Stimulated activated CD4-positive, alpha-beta T cell treated with anti-CD3 and anti-CD28 coated beads, Interleukin-4, amount 100 ng/mL, for 4 hours (primary cell): ENCODE data around the gene LIN28A.
A peak's percentile ranks its signal among the peaks of the same experiment; 100 is the strongest.
"Not testable (repeated sequence)": the region's sequence is repeated elsewhere in the genome, so short reads cannot be mapped to it uniquely, and the experiment has no call there.

ENCODE experiments used
- DNase-seq, 2 experiments: peaks; one replicate each; pipeline ENCODE4 v3.0.0-alpha.2; 2020

The LIN28A gene, protein sequence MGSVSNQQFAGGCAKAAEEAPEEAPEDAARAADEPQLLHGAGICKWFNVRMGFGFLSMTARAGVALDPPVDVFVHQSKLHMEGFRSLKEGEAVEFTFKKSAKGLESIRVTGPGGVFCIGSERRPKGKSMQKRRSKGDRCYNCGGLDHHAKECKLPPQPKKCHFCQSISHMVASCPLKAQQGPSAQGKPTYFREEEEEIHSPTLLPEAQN

DNA sequence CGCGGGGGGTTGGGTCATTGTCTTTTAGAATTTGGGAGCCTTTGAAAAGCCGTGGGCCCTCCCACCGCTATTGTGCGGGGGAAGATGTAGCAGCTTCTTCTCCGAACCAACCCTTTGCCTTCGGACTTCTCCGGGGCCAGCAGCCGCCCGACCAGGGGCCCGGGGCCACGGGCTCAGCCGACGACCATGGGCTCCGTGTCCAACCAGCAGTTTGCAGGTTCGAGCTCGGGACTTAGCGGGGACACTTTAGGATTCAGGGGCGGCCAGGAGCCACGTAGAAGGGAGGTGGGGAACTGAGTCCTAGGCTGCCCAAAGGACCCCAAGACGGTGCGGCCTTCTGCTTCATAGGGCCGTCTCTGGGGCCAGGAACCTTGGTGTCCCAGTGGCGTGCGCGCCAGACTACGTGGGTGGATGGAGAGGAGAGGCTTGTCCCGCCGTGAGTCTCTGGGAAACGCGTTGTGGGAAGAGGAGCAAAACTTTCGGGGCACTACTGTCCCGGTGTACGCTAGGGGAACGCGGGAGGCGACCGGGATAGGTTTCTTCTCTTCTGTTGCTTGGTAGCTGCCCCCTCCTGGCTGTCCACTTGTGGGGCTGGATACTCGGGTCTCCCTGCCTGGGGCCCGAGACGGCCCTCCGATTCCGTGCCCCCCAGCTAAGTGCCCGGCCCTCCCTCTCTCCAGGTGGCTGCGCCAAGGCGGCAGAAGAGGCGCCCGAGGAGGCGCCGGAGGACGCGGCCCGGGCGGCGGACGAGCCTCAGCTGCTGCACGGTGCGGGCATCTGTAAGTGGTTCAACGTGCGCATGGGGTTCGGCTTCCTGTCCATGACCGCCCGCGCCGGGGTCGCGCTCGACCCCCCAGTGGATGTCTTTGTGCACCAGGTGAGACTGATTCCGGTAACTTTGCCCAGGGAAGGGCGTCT lies at the start of gene LIN28A:
TSS of gene LIN28A (plus strand) at position 112 of the 918 bp plus-strand sequence. CDS start at position 187, 75 bp downstream.
- DNase-seq, result no peak

DNA sequence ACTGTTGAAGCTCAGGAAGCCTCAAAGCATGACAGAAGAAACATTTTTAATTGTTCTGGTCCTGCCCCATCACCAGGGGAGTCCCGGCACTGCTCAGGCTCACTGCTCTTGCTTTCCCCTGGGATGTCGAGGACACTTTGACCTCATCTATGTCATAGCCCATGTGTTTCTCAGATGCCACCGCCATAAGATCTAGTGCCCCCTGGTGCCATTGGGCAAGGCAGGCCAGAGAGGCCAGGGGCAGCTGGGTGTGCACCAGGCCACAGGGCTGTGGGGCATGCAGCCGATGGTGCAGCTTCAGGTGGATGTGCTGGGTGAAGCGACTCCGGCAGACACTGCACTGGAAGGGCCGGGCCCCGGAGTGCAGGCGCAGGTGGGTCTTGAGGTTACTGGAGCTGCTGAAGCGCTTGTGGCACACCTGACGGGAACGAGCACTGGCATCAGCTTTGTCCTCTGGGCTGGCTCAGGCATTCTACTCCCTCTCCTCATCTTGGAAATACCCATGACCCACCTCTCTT lies 49.0 kb upstream of the LIN28A start:
- DNase-seq, result no peak

DNA sequence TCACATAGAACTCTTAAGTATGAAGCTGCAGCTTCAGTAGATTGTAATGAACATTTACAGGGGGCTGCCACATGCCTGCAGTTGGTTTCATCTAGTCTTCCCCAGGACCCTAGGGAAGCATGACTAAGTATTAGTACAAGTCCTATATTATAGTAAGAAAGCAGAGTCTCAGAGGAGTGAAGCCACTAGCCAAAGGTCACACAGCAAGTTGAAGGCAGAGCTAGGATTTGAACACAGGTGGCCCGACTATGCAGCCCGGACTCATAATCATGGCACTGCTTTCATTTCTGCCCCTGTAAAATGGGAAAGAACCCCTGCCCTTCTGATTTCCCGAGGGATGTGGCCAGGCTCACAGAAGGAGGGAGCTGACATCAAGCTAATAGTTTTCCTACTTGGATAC lies 48.3 kb upstream of the LIN28A start:
- DNase-seq, result no peak

DNA sequence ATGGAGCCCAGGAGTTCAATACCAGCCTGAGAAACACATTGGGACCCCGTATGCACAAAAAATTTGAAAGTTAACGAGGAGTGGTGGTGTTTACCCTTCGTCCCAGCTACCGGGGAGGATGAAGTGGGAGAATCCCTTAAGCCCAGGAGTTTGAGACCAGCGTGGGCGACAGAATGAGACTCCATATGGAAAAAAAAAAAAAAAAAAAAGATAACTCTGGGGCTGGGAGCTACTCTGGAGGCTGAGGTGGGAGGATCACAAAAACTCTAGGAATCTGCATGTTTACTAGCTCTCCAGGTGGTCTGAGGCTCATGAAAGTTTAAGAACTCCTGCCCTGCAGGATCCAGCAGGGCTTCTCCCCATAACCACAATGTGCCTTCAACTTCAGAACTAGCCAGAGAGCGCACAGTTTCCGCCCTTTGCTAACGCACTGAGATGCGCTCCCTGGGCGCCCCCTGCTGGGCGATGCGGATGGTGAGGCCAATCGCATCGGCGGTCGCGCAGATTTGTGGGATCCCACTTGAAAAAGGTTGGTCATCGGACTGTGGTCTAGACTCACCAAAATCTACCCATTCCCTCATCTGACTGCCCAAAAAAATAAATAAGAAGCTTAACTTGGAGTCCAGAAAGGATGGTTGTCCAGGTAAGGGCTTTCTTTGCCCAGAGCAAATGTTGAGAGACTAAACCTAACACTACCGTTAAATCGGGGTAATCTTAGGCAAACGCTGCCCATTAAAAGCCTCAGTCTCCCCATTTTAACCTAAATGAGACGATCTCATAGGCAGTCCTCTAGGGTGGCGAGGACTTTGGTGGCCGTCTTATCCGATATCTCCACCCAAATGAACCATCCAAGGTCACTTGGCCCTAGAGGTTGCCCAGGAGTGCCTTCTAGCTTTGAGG lies 46.8 kb upstream of the LIN28A start:
- DNase-seq, result peak; percentile 79 to 85

DNA sequence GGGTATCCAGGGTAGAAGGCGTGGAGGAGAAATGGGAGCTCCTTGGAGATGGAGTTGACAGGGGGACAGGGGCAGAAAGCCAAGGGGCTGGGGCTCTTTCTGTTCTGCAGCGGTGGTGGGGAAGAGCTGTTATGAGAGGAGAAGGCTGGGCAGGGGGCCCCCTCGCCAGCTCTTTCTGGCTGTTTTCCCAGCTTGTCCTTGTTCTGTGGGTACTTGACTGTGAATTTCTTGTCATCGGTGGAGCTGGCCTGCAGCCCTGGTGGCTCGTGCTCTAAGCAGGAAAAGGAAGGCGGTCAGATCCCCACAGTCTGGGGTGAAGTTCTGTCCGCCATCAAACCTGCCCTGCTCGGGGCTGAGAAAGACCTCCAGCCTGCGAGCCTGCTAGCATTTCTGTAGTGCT lies 45.7 kb upstream of the LIN28A start:
- DNase-seq, result no peak

DNA sequence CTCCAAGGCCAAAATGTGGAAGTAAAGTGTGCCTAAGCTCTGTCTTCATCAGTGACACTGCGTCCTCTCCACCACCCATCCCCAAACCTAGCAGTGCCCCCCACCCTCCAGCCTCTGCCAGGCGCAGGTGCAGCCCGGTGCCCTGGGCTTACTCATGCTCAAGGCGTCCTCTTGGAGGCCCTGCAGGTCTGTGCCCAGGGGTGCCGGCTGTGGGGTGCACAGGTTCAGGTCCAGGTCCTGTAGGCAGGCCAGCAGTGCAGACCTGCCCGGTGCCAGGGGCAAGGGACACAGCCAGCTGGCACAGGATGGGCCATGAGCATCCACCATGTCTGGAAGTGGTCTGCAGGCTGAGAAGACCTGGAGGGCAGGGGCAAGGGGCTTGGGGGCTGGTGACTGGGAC lies 43.2 kb upstream of the LIN28A start:
- DNase-seq, result no peak

DNA sequence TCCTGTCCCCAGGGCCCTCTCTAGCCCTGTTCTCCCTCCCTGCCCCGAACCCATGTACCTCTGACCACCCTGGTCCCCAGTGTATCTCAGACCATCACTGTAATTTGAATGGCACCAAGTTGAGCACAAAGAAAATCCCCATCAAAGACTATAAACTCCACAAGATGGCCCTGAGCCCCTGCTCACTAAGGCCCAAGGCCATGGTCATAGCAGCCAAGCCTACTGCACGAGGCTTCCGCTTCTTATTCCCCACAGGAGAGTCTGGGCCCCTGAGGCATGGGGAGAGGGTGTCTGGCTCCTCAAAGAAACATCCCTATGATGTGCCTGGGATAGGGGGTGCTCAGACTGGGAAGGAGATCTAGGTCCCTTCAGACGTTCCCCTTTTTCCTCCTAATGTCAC lies 42.6 kb upstream of the LIN28A start:
- DNase-seq, result no peak

DNA sequence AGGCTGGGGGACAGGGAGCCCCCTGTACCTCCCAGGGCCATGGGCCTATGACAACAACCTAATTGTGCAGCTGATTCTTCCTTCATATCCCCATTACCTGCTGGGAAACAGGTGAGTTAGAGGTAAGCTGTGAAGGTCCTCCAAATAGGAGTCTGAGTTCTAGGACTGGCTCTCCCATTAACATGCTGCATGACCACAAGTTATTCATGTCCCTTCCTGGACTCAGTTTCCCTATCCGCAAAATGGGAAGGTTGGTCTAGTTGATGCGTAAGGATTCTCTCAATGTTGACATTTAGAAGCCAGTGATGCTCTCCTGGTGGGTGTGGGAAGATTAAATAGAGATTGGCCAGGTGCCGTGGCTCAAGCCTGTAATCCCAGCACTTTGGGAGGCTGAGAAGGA lies 42.1 kb upstream of the LIN28A start:
- no peak for DNase-seq

DNA sequence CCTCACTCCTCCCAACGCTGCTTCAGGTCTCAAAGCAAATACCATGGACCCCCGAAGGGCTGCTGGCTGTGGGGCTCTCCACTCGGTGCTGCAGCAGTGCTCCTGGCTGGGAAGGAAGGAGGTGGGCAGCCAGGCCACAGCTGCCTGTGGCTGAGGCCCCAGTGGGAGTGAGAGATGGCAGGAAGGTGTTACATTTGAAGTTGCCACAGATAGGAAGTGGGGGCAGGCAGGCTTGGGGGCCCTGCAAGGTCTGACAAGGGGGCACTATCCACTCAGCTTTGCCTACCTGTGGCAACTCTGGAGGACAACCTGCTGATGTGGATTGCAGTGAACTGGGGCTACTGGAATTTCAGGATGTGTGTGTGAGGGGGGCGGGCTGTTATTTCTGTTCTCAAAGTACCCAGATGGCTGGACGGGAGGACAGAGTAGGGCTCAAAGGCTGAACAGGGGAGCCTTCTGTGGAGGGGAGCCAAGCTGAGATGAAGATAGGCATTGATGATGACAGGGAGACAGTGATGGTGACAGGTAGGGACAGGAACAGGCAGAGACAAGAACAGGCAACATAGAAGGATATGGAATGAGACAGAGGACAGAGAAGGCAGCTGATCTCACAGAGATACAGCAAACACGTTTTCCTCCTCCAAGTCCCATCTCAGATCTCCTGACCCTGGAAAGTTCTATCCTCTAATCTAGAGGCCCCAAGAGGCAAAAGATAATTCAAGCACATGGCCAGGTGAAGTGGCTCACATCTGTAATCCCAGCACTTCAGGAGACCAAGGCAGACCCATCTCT lies 39.8 kb upstream of the LIN28A start:
- DNase-seq, result no peak

DNA sequence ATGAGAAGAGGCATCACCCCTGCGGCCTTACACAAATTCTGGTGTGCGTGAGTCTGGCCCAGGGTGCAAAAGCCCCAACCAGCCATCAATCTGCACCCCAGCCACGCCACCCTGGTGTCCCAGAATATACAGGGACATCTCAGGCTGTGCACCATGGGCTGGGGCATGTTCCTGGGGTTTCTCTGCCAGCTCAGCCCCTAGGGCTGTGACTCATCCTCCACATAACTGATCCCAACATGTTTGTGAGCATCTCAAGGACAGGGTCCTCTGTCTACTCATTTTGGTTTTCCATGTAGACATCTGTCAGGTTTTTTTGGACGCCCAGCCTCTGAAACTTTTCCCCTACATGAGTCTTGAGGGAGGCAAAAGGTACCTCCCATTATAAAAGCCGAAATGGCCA lies 38.6 kb upstream of the LIN28A start:
- no peak for DNase-seq

DNA sequence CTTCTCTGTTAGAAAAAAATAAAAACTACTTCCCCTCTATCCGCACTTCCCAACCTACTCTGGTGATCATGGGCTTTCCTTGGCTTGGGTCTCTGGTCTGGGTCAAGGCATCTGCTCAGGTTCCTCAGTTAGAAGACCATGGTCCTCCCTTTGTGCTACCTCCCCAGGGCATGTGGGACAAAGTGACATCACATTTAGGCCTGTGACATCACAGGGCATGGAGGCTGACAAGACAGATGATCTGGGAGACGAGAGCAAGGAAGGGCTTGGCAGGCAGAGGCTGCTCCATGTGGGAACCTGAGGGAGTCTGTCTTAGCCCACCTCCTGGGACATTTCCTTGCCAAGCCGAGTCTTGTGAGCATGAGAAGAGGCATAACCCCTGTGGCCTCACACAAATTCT lies 38.0 kb upstream of the LIN28A start, which contains the start of gene ZNF683:
TSS of gene ZNF683 (minus strand) at position 140 of the 400 bp plus-strand sequence. CDS start 4,179 bp downstream, outside the sequence.
- not testable (repeated sequence) for DNase-seq

DNA sequence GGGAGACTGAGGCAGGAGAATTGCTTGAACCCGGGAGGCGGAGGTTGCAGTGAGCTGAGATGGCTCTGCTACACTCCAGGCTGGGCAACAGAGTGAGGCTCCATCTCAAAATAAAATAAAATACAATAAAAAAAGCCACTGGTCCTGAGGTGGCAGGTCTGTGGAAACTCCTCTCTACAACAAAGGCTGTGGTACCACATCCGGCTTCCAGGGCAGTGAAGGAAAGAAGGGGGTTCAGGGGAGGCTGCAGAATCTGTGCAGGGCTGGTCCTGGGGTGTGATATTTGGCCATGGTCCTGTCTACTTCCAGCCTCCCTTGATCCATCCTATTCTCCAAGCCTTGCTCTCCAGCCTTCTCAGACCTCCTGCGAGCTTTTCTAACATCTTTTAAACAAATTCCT lies 37.3 kb upstream of the LIN28A start:
- peak in 1 of 2 experiments; percentile 28 for DNase-seq

DNA sequence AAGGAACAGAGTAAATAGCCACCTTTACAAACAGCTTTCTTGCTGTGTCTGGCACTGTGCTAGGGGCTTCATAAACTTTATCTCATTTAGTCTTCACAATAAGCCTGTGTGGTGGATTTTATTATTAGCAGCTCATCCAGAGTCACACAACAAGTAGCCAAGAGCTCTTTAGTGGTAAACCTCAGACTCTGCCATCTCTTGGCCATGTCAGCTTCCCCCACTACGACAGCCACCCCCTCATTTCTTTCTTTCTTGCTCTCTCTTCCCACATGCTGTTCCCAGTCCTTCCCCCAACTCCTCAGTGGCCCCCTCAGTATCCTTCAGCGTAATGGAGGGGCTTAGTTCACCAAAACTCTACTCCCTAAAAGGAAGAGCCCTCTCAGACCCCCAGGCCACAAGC lies 36.8 kb upstream of the LIN28A start:
- no peak for DNase-seq

DNA sequence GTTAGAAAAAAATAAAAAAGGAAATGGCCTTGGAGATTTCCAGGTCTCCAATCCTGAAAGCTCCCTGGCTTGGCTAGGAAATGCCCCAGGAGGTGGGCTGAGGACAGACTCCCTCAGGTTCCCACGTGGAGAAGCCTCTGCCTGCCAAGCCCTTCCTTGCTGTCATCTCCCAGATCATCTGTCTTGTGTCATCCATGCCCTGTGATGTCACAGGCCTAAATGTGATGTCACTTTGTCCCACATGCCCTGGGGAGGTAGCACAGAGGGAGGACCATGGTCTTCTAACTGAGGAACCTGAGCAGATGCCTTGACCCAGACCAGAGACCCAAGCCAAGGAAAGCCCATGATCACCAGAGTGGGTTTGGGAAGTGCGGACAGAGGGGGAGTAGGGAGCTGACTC lies 36.3 kb upstream of the LIN28A start:
- DNase-seq, result not testable (repeated sequence)

DNA sequence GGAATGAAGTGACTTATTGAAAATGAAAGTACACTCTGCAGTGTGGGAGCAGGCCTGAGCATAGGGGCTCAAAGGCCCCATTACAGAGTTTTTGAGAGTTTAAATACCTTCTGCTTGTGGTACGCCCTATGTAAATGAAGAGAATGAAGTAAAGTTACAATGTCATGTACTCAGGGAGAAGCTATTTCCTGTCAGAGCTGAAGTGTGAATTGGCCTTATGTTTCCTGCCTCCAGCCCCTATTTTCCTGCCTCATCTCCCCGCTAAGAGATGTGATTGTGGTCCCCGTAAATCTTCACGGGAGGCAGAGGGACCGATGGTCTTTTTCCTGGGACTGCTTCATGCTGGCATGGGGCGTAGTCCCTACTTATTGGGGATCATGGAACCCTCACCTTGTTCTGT lies 35.5 kb upstream of the LIN28A start:
- DNase-seq, result no peak

DNA sequence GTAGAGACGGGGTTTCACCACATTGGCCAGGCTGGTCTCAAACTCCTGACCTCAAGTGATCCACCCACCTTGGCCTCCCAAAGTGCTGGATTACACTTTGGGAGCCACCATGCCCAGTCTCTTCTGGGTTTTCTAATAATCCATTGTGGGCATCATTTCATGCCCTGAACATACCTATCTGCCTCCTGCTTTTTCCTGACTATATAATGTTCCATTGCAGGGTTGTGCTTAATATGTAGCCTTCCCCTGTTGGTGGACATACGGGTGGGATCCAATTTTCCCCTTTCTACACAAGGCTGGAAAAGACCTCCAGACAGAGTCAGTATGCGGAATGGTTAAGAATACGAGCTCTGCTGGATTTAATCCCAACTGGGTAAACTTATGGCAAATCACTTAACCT lies 34.6 kb upstream of the LIN28A start:
- DNase-seq, result no peak

DNA sequence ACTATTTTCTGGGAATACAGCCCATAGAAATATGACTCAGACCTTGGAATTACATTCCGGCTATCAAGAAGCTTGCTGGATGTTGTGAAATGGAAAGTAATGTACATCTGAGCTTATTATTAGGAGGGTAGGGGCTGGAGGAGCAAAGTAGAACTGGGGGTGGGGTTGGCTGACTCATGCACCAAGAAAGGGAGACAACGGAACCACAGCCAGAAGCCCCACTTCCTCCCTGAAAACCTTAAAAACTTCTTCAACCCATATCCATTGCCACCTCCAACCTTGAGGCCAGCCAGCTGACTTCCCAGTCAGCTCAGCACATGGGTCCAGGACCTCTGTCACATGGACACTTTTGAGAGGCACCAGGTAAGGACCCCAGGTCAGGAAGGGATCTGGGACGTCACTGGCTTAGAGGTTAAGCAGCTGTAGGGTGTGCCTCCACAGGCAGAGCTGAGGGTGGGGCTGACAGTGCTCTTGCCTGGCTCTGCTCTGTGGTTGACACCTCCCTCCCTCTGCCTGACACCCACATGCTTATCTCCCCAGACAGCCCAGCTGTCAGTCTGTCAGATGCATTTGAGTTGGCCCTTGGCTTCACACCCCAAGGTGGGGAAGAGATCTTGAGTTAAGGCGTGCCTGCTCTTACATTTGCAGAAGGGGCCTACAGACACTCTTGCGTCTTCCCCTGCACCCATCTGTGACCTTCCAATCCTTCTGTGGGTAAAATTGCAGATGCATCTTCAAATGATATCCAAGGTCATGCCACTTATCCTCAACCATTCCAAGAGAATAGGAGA lies 32.3 kb upstream of the LIN28A start:
- peak; percentile 45 to 82 for DNase-seq

DNA sequence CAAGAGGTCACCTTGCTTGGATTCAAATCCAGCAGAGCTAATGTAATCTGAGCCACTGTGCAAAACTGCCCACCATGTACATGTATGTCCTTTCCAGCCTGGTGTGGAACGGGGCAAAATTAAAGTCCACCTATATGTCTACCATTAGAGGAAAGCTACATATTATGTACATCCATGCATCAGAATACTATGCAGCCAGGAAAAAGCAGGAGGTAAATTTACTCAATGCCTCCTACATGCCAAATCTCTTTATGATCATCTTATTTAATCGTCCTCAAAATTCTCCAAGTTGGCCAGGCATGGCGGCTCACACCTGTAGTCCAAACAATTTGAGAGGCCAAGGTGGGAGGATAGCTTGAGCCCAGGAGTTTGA lies 31.8 kb upstream of the LIN28A start:
- DNase-seq, result no peak

DNA sequence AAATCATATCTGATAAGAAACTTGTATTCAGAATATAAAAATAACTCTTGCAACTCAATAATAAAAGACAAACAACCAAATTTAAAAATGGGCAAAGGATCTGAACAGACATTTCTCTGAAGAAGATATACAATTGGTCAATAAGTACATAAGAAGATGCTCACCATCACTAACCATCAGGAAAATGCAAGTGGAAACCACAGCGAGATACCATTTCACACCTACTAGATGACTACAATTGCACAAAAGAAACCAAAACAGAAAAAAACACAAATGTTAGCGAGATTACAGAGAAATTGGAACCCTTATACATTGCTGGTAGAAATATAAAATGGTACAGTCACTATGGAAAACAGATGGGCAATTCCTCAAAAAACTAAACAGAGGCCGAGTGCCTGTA lies 26.5 kb upstream of the LIN28A start:
- DNase-seq, result no peak

DNA sequence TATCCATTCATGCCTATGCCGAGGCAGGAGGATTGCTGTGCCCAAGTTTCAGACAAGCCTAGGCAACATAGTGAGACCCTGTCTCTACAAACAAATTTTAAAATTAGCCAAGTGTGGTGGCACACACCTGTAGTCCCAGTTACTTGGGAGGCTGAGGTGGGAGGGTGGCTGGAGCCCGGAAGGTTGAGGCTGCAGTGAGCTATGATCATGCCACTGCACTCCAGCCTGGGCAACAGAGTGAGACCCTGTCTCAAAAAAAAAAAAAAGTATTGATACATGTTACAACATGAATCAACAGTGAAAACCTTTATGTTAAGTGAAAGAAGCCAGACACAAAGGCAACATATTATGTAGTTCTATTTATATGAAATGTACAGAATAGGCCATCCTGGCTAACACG lies 25.6 kb upstream of the LIN28A start:
- not testable (repeated sequence) for DNase-seq

DNA sequence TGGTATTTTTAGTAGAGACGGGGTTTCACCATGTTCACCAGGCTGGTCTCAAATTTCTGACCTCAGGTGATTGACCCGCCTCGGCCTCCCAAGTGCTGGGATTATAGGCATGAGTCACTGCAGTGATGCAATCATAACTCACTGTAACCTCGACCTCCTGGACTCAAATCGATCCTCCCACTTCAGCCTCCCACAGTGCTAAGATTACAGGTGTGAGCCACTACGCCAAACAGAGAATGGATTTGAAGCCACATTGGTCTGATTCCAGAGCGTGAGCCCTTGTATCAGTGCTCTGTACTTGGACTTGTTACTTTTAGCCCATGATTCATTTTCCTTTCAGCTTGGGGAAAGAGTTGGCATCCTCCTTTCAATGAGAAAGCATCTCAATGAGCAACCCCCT lies 23.2 kb upstream of the LIN28A start:
- DNase-seq, result no peak
